ENCODE results near the gene KRTAP1-1.
A peak's percentile ranks its signal among the peaks of the same experiment; 100 is the strongest.
"Not testable (repeated sequence)": the region's sequence is repeated elsewhere in the genome, so short reads cannot be mapped to it uniquely, and the experiment has no call there.

Gene KRTAP1-1

DNA sequence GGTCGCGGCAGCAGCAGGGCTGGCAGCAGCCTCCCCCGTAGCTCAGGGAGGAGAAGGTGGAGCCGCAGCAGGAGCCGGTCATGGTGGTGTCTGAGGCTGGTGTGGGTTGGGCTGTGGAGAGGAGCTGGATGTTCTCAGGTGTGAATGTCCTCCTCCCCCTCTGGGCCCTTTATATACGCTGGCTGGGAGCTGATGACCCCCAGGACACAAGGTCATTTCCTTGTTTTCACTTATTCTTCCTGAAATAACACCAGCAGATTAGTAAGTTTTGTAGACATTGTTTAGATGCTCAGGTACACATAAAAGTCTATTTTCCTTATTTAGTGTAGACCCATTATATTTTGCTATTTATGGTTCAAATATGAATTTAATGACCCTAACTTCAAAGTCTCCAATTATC, 13.9 kb upstream of the KRTAP1-1 start, which contains the start of gene KRTAP2-2:
TSS of gene KRTAP2-2 (minus strand) at position 101 of the 400 bp plus-strand sequence. CDS start at position 82, 19 bp downstream.
- DNase-seq: not testable (repeated sequence)

DNA sequence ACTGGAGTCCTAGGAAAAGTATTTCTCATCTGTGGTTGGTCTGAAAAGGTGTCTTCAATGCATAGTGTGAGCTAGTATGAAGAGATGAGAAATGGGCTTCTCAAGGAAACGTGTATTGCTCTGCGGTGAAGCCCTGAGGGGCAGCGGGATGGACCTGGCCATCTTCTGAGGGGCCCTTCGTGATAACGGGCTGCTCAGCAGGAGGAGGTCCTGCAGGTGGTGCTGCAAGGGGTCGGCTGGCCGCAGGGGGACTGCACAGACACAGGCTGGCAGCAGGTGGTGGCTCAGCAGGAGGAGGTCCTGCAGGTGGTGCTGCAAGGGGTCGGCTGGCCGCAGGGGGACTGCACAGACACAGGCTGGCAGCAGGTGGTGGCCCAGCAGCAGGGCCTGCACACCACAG, 13.3 kb upstream of the KRTAP1-1 start:
- DNase-seq: not testable (repeated sequence)

DNA sequence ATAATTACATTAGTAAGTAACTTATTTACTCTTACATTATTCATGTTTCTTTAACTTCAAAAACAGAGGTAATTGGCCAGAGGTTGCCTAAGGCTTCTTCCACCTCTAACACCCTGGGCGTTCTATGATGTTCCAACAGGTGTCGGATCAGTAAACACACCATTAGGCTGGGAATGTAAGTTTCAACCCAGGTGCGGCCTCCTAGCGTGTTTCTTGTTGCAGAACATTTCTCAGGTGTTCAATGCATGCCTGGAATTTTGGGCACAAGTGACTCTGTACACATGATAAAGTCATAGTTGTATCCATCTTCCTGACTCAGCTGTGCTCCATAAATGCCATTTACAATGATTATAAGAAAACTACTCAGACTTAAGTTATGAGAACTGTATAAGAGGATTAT, 12.8 kb upstream of the KRTAP1-1 start:
- DNase-seq: no peak

DNA sequence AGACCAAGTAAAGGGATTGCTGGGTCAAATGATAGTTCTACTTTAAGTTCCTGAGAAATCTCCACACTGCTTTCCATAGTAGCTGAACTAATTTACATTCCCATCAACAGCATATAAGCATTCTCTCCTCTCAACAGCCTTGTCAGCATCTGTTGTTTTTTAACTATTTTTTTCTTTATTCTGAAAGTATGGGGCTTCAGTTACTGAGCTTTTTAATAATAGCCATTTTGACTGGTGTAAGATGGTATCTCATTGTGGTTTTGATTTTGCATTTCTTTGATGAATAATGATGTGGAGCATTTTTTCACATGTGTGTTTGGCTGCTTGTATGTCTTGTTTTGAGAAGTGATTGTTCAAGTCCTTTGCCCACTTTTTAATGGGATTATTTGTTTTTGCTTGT, 11.3 kb upstream of the KRTAP1-1 start:
- DNase-seq: no peak

- DNase-seq: no peak
Measured at GRCh38 chr17:41049110-41049509, 7.9 kb upstream of the KRTAP1-1 start.

GRCh38 chr17:41048441-41048840, 7.2 kb upstream of the KRTAP1-1 start:
- no peak for DNase-seq

DNA sequence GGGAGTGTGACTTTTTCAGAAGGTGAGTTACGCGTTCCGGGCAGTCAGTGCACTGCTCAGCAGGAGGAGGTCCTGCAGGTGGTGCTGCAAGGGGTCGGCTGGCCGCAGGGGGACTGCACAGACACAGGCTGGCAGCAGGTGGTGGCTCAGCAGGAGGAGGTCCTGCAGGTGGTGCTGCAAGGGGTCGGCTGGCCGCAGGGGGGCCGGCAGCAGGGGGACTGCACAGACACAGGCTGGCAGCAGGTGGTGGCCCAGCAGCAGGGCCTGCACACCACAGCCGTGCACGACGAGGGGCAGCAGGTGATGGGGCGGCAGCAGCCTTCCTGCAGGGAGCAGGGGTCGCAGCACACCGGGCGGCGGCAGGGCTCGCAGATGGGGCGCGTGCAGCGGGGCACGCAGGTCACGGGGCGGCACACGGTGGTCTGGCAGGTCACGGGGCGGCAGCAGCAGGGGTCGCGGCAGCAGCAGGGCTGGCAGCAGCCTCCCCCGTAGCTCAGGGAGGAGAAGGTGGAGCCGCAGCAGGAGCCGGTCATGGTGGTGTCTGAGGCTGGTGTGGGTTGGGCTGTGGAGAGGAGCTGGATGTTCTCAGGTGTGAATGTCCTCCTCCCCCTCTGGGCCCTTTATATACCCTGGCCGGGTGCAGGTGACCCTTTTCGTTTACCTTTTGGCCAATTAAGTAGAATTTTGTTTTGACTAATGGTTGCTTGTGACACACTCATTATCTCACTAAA, 5.7 kb upstream of the KRTAP1-1 start, which contains the start of gene KRTAP2-1:
TSS of gene KRTAP2-1 (minus strand) at position 582 of the 731 bp plus-strand sequence. CDS start at position 533, 49 bp downstream.
- DNase-seq: not testable (repeated sequence)

- no peak for DNase-seq
Measured at GRCh38 chr17:41042953-41043352, 1.7 kb upstream of the KRTAP1-1 start.

GRCh38 chr17:41037853-41038350, 3.3 kb downstream of the KRTAP1-1 start:
- no peak for DNase-seq

GRCh38 chr17:41034346-41034935, 6.8 kb downstream of the KRTAP1-1 start, which contains the start of gene KRTAP1-3:
Gene KRTAP1-3 (minus strand): TSS chr17:41034874. CDS start chr17:41034821, 53 bp downstream.
- peak; percentile 77 for DNase-seq

DNA sequence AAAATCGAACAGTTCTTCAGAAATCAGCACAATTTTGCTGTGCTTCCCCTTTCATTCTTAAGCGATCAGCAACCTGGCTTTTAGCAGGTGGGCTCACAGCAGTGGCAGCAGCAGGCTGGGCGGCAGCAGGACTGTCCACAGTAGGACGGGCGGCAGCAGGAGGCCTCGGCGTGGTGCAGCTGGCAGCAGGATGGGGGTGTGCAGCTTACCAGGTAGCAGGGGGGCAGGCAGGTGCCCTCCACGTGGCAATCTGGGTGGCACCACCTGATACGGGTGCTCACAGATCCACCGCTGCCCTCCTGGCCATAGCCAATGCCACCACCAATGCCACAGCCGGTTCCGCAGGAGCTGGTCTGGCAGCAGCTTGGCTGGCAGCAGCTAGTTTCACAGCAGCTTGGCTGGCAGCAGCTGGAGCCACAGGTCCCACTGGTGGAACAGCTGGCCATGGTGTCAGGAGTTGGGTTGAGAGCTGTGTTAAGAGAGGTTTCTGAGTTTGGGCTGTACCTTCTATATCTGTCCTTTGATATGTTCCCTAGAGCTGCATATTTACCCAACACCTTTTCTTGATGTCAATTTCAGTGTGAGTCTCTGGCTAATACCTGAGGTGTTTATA, 11.5 kb downstream of the KRTAP1-1 start, which contains the start of gene KRTAP1-4:
TSS of gene KRTAP1-4 (minus strand) at position 563 of the 613 bp plus-strand sequence. CDS start at position 446, 117 bp downstream.
- no peak for DNase-seq

DNA sequence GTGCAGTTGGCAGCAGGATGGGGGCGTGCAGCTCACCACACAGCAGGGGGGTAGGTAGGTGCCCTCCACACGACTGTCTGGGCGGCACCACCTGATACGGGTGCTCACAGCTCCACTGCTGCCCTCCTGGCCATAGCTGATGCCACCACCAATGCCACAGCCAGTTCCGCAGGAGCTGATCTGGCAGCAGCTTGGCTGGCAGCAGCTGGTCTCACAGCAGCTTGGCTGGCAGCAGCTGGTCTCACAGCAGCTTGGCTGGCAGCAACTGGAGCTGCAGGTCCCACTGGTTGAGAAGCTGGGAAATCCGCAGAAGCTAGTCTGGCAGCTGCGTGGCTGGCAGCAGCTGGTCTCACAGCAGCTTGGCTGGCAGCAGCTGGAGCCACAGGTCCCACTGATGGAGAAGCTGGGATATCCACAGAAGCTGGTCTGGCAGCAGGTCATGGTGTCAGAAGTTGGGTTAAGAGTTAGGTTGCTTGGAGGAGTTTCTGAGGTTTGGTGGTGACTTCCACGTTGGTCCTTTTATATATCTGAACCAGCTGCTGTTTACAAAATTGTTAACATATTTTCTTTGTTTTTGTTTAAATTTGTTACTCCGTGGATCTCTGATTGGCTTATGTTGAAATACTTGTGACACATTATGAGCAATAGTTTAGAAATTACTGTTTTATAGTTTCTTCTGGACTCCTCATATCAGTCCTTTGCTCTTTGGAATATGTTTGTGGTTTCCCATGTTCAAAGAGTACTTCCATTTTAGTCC, 14.4 kb downstream of the KRTAP1-1 start, which contains the start of gene KRTAP1-5:
TSS of gene KRTAP1-5 (minus strand) at position 494 of the 757 bp plus-strand sequence. CDS start at position 441, 53 bp downstream.
- no peak for DNase-seq

DNA sequence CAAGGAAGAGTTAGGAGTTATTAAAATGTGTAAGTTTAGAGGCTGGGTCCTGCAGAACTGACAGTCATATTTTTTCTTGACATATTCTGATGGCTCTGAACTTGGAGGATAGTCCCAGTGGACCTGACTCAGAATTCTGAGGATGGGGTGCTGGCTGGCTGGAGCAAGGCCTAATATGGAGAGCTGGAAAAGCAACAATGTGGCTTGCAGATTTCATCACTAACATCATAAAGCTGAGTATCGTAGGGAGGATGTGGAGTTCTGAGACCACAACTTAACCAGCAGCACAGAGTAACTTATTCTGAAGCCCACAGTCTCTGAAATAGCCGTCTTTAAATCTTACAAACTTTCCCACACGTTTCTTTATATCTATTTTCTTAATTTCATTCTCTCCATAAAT, 16.6 kb downstream of the KRTAP1-1 start:
- no peak for DNase-seq

GRCh38 chr17:41020336-41020735, 20.9 kb downstream of the KRTAP1-1 start:
- DNase-seq: no peak

DNA sequence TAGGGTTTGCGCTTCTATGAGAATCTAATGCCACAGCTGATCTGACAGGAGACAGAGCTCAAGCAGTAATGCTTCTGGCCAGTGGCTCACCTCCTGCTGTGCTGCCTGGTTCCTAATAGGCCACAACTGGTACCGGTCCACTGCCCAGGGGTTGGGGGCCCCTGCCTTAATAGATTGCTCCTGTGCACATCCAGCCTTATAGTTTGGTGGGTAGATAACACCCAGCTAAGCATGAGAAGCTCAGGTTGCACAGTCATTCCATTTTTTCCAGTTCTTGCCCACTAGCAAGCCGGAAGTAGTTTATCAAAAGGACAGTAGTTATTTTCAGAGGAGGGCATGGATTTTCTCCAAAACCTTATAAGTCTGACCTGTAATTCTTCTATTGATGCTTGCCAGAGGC, 21.8 kb downstream of the KRTAP1-1 start:
- DNase-seq: no peak

- DNase-seq: no peak
Measured at GRCh38 chr17:41018541-41018940, 22.7 kb downstream of the KRTAP1-1 start.

GRCh38 chr17:41016578-41017215, 24.6 kb downstream of the KRTAP1-1 start:
- no peak for DNase-seq

GRCh38 chr17:41015454-41015853, 25.8 kb downstream of the KRTAP1-1 start:
- no peak for DNase-seq

DNA sequence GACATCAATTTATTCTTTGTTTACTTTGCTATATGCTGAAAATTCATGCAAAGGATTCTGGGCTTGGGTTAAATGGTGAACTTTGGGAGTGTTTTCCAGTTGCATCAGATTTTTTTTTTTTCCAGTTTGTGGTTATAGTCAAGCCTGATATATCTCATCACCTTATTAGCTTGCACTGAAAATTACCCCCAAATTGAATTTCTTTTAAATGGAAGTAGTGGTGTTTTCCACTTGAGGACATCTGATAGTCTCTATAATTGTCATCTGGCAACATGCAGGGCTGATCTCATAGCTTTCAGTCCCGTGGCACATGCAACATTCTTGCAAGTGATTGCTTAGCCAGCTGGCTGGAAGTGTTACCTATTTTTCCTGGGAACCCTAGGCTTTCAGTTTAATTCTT, 27.6 kb downstream of the KRTAP1-1 start:
- DNase-seq: peak; percentile 76

GRCh38 chr17:41013181-41013580, 28.1 kb downstream of the KRTAP1-1 start:
- no peak for DNase-seq

DNA sequence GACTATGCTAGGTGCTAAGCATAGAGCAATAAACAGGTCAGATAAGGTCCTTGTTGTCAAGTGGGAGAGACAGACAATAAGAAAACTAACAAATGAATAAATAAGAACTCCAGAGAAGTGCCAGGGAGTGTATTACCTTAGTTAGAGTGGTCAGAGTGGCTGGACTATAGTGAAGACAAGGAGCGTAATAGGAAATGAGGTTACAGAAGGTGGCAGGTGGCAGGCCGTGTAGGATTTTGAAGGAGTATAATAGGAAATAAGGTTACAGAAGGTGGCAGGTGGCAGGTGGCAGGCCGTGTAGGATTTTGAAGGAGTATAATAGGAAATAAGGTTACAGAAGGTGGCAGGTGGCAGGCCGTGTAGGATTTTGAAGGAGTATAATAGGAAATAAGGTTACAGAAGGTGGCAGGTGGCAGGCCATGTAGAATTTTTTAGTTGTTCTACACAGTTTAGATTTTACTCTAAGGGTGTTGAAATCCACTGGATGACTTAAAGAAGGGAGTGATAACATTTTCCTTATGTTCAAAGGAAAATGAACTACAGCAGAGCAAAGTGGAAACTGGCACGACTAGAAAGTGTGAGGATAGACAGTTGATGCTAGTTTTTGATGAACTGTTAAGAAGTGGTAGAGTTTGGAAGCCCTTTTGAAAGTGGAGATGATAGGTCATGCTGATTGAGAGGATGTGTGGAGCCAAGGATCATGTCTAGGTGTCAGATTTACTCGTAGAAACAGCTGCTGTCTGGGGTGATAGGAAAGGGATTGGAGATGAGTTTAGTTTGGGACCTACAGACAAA, 28.7 kb downstream of the KRTAP1-1 start:
- peak; percentile 29 for DNase-seq
